ENCODE measurements around the gene TRPV3.

TRPV3 gene

DNA sequence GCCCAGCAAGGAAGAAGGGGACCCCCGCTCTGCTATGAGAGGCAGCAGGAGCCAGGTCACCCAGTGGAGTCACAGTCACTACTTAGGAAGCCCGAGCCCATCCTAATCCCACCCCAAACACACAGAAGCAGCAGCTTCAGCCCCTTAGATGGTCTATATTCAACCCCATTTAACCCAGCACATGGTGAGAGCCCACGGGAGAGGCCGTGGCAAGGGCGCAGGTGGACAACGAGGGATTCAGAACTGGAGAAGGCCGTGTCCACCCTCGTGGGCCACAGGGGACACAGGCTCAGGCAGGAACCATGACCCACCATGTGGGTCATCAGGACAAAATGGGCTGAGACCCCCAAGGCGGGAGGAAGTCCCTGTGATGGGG, 1.6 kb upstream of the TRPV3 start:
- no peaks in the 10 kb centered on the region for H3K27me3 ChIP-seq (ENCODE audit: insufficient read depth, low read depth, severe bottlenecking)
- H3K27ac ChIP-seq, result no peak overlapping the region
- DNase-seq, result no peak
- no peaks in the 10 kb centered on the region for H3K36me3 ChIP-seq
- no peak overlapping the region for H3K4me3 ChIP-seq (ENCODE audit: low read depth, low read length)
- TF ChIP-seq CTCF (IDR thresholded peaks at IDR 0.05; ENCODE audit: low read depth, low read length), result no peak
- H3K9me3 ChIP-seq (ENCODE audit: severe bottlenecking), result no peaks in the 10 kb centered on the region

DNA sequence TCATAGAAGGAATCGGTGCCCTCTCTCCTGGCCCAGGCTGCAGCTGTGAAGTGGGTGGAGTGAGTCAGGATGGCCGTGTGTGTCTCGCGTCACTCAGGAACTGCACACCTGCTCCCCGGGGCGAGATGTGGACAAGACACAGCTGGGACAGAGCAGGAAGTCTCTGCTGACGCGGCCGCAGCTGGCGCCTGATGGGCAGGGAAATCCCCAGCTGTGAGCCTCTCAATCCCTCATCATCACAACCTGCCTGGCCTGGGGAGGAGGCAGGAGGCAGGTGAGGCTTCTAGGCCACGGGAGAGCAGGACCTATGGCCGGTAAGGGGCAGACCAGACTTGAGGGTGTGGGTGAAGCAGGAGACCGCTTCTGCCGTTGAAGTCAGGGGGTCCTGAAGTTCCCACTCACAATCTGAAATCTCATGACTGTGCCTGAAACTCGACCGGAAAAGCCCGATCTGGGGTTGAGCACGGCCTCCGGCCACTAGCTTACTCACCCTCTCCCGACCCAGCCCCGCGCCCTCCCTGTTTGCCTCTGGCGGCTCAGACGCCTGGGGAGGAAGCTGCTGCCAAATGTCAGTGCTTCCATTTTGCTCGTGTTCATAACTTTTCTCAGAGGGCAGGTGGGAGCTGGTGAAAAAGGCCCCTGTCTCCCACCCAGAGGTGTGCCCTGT, 1.1 kb upstream of the TRPV3 start:
- H3K27me3 ChIP-seq (ENCODE audit: insufficient read depth, low read depth, severe bottlenecking), result no peaks in the 10 kb centered on the region
- no peak overlapping the region for H3K27ac ChIP-seq
- H3K36me3 ChIP-seq, result no peaks in the 10 kb centered on the region
- no peak for DNase-seq
- H3K9me3 ChIP-seq (ENCODE audit: severe bottlenecking), result no peaks in the 10 kb centered on the region
- no peak for TF ChIP-seq CTCF (IDR thresholded peaks at IDR 0.05; ENCODE audit: low read depth, low read length)
- no peak overlapping the region for H3K4me3 ChIP-seq (ENCODE audit: low read depth, low read length)

- H3K27ac ChIP-seq, result no peak overlapping the region
- no peak overlapping the region for H3K4me3 ChIP-seq (ENCODE audit: low read depth, low read length)
- no peak for DNase-seq
- TF ChIP-seq CTCF (IDR thresholded peaks at IDR 0.05; ENCODE audit: low read depth, low read length), result no peak
- H3K36me3 ChIP-seq, result no peaks in the 10 kb centered on the region
- H3K9me3 ChIP-seq (ENCODE audit: severe bottlenecking), result no peaks in the 10 kb centered on the region
- H3K27me3 ChIP-seq (ENCODE audit: insufficient read depth, low read depth, severe bottlenecking), result no peaks in the 10 kb centered on the region
Observed at GRCh38 chr17:3556916-3557767, 470 bp downstream of the TRPV3 start.

DNA sequence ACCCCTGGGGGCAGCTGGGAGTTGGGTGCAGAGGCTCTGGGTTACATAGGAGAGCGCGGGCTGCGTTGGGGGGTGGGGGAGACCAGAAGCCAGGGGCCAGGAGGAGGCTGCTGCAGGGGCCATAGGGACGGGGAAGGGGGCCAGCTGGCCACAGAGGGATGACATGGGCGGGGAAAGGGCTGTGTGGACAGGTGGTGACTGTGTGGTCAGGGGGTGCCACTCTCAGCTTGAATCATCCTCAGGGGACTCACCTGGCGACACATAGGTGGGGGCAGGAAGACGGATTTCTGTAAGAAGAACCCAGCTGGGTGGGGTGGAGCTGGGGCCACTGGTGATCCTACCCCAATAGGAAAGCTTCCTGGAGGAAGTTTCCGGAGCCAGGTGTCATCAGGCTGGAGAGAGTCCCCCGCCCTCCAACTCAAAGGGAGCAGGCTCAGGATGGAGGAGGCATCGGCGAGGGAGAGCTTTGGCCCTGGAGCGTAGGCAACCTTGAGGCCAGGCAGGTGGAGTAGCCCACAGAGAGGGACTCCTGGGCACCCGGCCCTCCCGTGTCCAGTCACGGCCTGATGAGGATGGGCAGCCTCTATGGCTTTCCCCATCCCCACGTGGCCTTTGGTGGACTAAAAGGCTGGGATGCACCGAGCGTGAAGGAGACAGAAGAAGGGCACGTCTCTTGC, 1.2 kb downstream of the TRPV3 start:
- no peak for DNase-seq
- H3K27ac ChIP-seq, result no peak overlapping the region
- no peak overlapping the region for H3K4me3 ChIP-seq (ENCODE audit: low read depth, low read length)
- no peaks in the 10 kb centered on the region for H3K27me3 ChIP-seq (ENCODE audit: insufficient read depth, low read depth, severe bottlenecking)
- H3K36me3 ChIP-seq, result no peaks in the 10 kb centered on the region
- H3K9me3 ChIP-seq (ENCODE audit: severe bottlenecking), result no peaks in the 10 kb centered on the region
- no peak for TF ChIP-seq CTCF (IDR thresholded peaks at IDR 0.05; ENCODE audit: low read depth, low read length)

DNA sequence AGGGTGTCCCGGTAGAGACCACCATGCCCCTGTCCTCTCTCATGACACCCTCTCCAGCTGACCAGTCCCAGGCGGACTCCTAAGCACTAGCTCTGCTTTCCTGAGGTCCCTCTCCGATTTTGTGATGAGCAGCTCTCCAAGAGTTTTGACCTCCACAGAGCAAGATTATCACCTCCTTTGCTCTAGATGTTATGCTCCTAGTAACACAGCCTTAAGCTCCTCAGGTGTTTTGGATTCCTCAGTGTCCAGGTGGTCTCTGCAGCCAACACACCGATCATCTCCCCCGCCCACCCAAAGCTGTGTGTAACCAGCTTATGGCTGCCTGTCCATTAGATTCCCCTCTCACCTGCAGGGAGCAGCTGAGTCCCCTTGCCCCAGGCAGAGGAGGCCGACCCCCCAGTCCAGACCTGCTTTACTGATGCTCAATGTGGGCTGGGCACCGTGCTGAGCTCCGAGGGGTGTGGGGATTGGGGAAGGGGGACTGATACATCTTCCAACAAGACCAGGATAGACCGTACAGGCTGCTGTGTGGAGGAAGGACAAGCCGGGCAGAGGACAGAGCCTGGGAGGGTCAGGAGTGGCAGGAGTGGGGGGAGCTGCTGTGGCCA, 2.3 kb downstream of the TRPV3 start:
- no peak for DNase-seq
- no peak overlapping the region for H3K4me3 ChIP-seq (ENCODE audit: low read depth, low read length)
- no peak overlapping the region for H3K27ac ChIP-seq
- no peaks in the 10 kb centered on the region for H3K36me3 ChIP-seq
- H3K9me3 ChIP-seq (ENCODE audit: severe bottlenecking), result no peaks in the 10 kb centered on the region
- no peak for TF ChIP-seq CTCF (IDR thresholded peaks at IDR 0.05; ENCODE audit: low read depth, low read length)
- no peaks in the 10 kb centered on the region for H3K27me3 ChIP-seq (ENCODE audit: insufficient read depth, low read depth, severe bottlenecking)

Measured in WERI-Rb-1 (cell line).